Mesenchymal stem cell (in vitro differentiated cells and primary cell): ENCODE data around the gene C3.
"Not testable (repeated sequence)": the region's sequence is repeated elsewhere in the genome, so short reads cannot be mapped to it uniquely, and the experiment has no call there.

Experiments
- DNase-seq: peaks from one replicate; pipeline ENCODE4 v3.0.0-alpha.2; 2013
- H2AFZ ChIP-seq: one replicate; pipeline ENCODE4 v1.6.1; 2013; ENCODE audit warnings: low read depth, mild to moderate bottlenecking, control low read depth, inconsistent platforms, low read length, moderate library complexity
- H2AK5ac ChIP-seq: 2 replicates; pipeline ENCODE4 v1.6.1; 2013; ENCODE audit warnings: low read length, moderate library complexity, mild to moderate bottlenecking, inconsistent platforms; ENCODE audit not compliant: severe bottlenecking
- H2BK120ac ChIP-seq: one replicate; pipeline ENCODE4 v1.6.1; 2013; ENCODE audit warnings: low read depth, mild to moderate bottlenecking, inconsistent platforms, low read length, moderate library complexity
- H2BK12ac ChIP-seq, 2 experiments: one replicate each; pipeline ENCODE4 v1.6.1; 2013; ENCODE audit warnings: inconsistent platforms in 2 of 2, low read length in 2 of 2, mild to moderate bottlenecking in 2 of 2, moderate library complexity in 2 of 2, control low read depth in 1 of 2
- H2BK15ac ChIP-seq: one replicate; pipeline ENCODE4 v1.6.1; 2013; ENCODE audit warnings: mild to moderate bottlenecking, low read depth, inconsistent platforms; ENCODE audit not compliant: poor library complexity, severe bottlenecking
- H2BK5ac ChIP-seq: 2 replicates; pipeline ENCODE4 v1.6.1; 2013; ENCODE audit warnings: low read depth, mild to moderate bottlenecking, low read length, control low read depth, inconsistent platforms; ENCODE audit not compliant: poor library complexity, severe bottlenecking
- H3K14ac ChIP-seq, 2 experiments: one replicate each; pipeline ENCODE4 v1.6.1; 2013; ENCODE audit warnings: inconsistent platforms in 2 of 2, low read length in 2 of 2, control low read depth in 1 of 2, mild to moderate bottlenecking in 1 of 2, moderate library complexity in 1 of 2
- H3K18ac ChIP-seq, 2 experiments: one replicate each; pipeline ENCODE4 v1.6.1; 2013; ENCODE audit warnings: inconsistent platforms in 2 of 2, low read length in 2 of 2, control low read depth in 1 of 2, low read depth in 1 of 2, mild to moderate bottlenecking in 1 of 2
- H3K23ac ChIP-seq, 2 experiments: one replicate each; pipeline ENCODE4 v1.6.1; 2013; ENCODE audit warnings: inconsistent platforms in 2 of 2, low read length in 2 of 2, mild to moderate bottlenecking in 2 of 2, moderate library complexity in 2 of 2, control low read depth in 1 of 2
- H3K27ac ChIP-seq: 2 replicates; pipeline ENCODE4 v1.5.1; 2013; ENCODE audit warnings: mild to moderate bottlenecking, moderate library complexity, low read length, control low read depth, inconsistent platforms; ENCODE audit not compliant: poor library complexity, severe bottlenecking
- H3K27me3 ChIP-seq, 2 experiments: 2 replicates each; pipeline versions ENCODE4 v1.6.1 to v1.7.0; 2013; ENCODE audit warnings: low read length in 2 of 2, mild to moderate bottlenecking in 2 of 2, moderate library complexity in 2 of 2, control low read depth in 1 of 2, inconsistent platforms in 1 of 2; ENCODE audit not compliant: control insufficient read depth in 1 of 2, insufficient read depth in 1 of 2
- H3K36me3 ChIP-seq, 2 experiments: 2 replicates each; pipeline versions ENCODE4 v1.6.1 to v1.7.0; 2013; ENCODE audit warnings: low read length in 2 of 2, control low read depth in 1 of 2, inconsistent platforms in 1 of 2, low read depth in 1 of 2, mild to moderate bottlenecking in 1 of 2; ENCODE audit not compliant: insufficient read depth in 2 of 2, control insufficient read depth in 1 of 2
- H3K4ac ChIP-seq, 2 experiments: one replicate each; pipeline ENCODE4 v1.6.1; 2013; ENCODE audit warnings: inconsistent platforms in 2 of 2, low read length in 2 of 2, mild to moderate bottlenecking in 2 of 2, moderate library complexity in 2 of 2, control low read depth in 1 of 2, low read depth in 1 of 2
- H3K4me1 ChIP-seq: 2 replicates; pipeline ENCODE4 v1.6.1; 2013; ENCODE audit warnings: low read depth, low read length, control low read depth; ENCODE audit not compliant: control insufficient read depth, insufficient read depth
- H3K4me2 ChIP-seq: 2 replicates; pipeline ENCODE4 v1.6.1; 2013; ENCODE audit warnings: low read length, mild to moderate bottlenecking, inconsistent platforms; ENCODE audit not compliant: poor library complexity, severe bottlenecking
- H3K4me3 ChIP-seq, 2 experiments: 2 replicates each; pipeline versions ENCODE4 v1.5.1 to v1.7.0; 2013; ENCODE audit warnings: low read length in 2 of 2, mild to moderate bottlenecking in 2 of 2, control low read depth in 1 of 2, low read depth in 1 of 2; ENCODE audit not compliant: insufficient read depth in 1 of 2
- H3K79me1 ChIP-seq: replicated peaks from 2 replicates; pipeline ENCODE4 v1.6.1; 2013; ENCODE audit warnings: mild to moderate bottlenecking, control low read depth, low read length, inconsistent platforms; ENCODE audit not compliant: poor library complexity, severe bottlenecking
- H3K9ac ChIP-seq: 2 replicates; pipeline ENCODE4 v1.7.0; 2013; ENCODE audit warnings: mild to moderate bottlenecking, low read length, moderate library complexity
- H3K9me3 ChIP-seq: 2 replicates; pipeline ENCODE4 v1.7.0; 2013; ENCODE audit warnings: mild to moderate bottlenecking, low read length; ENCODE audit not compliant: control insufficient read depth
- H4K8ac ChIP-seq: one replicate; pipeline ENCODE4 v1.6.1; 2013; ENCODE audit warnings: inconsistent platforms, mild to moderate bottlenecking, low read length, moderate library complexity
- H4K91ac ChIP-seq: one replicate; pipeline ENCODE4 v1.6.1; 2013; ENCODE audit warnings: mild to moderate bottlenecking, low read length, inconsistent platforms
- WGBS: methylation state at CpG from one replicate; pipeline ENCODE4 v1.1.7; 2013; ENCODE audit warnings: mixed read lengths; 5-methylcytosine and 5-hydroxymethylcytosine counted together

The C3 gene

DNA sequence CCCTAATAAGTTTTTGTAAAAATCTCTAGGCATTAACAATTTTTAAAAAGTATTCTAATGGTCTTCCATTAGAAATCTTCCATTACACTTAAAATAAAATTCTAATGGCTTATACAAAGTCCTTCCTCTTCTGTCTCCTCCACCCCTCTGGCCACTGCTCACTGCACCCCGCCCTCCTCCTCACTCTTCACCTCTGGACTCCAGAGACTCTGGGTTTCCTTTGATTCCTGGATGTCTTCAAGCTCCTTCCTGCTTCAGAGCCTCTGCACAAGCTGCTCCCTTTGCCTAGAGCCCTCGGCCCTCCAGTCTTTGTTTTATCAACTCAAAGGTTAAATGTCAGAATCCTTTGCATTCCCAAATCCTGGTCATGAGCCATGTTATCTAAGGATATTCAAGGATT, 71.3 kb downstream of the C3 start:
- H3K4ac ChIP-seq: no peak overlapping the region
- no peak overlapping the region for H4K91ac ChIP-seq
- no peaks in the 10 kb centered on the region for H3K4me1 ChIP-seq
- H2AK5ac ChIP-seq: no peak overlapping the region
- no peak overlapping the region for H4K8ac ChIP-seq
- no peak overlapping the region for H3K14ac ChIP-seq
- H2BK15ac ChIP-seq: no peak overlapping the region
- no peaks in the 10 kb centered on the region for H3K79me1 ChIP-seq
- peaks cover 4 to 33% of the 10 kb centered on the region in 2 experiments for H3K27me3 ChIP-seq
- H3K18ac ChIP-seq: no peak overlapping the region
- no peak for DNase-seq
- H3K23ac ChIP-seq: no peak overlapping the region
- no peaks in the 10 kb centered on the region for H3K36me3 ChIP-seq
- no peak overlapping the region for H2AFZ ChIP-seq
- WGBS: 39% methylated on average over 2 of the region's 2 CpGs
- peaks cover 7% of the 10 kb centered on the region for H3K9me3 ChIP-seq
- H2BK5ac ChIP-seq: no peak overlapping the region
- no peak overlapping the region for H3K4me2 ChIP-seq
- H3K9ac ChIP-seq: no peak overlapping the region
- no peak overlapping the region for H3K27ac ChIP-seq
- H2BK120ac ChIP-seq: no peak overlapping the region
- H3K4me3 ChIP-seq: no peak overlapping the region
- H2BK12ac ChIP-seq: no peak overlapping the region

GRCh38 chr19:6648141-6648715, 72.2 kb downstream of the C3 start:
- no peak overlapping the region for H2BK12ac ChIP-seq
- H3K23ac ChIP-seq: no peak overlapping the region
- no peaks in the 10 kb centered on the region for H3K79me1 ChIP-seq
- H2BK5ac ChIP-seq: no peak overlapping the region
- DNase-seq: no peak
- no peak overlapping the region for H2BK15ac ChIP-seq
- H3K9ac ChIP-seq: no peak overlapping the region
- no peak overlapping the region for H4K8ac ChIP-seq
- no peak overlapping the region for H2BK120ac ChIP-seq
- H3K4ac ChIP-seq: no peak overlapping the region
- no peak overlapping the region for H3K27ac ChIP-seq
- H3K27me3 ChIP-seq: peaks cover 4 to 31% of the 10 kb centered on the region in 2 experiments
- H2AK5ac ChIP-seq: no peak overlapping the region
- H3K9me3 ChIP-seq: peaks cover 7% of the 10 kb centered on the region
- no peak overlapping the region for H3K4me3 ChIP-seq
- H4K91ac ChIP-seq: no peak overlapping the region
- H2AFZ ChIP-seq: no peak overlapping the region
- H3K18ac ChIP-seq: no peak overlapping the region
- no peak overlapping the region for H3K4me2 ChIP-seq
- no peaks in the 10 kb centered on the region for H3K4me1 ChIP-seq
- WGBS: 75% methylated on average over 8 of the region's 9 CpGs
- H3K14ac ChIP-seq: no peak overlapping the region
- no peaks in the 10 kb centered on the region for H3K36me3 ChIP-seq

GRCh38 chr19:6644796-6645195, 75.7 kb downstream of the C3 start:
- Histone ChIP-seq H3K18ac (no peak overlapping the region), H4K8ac (no peak overlapping the region), H3K4ac (no peak overlapping the region), H3K36me3 (no peaks in the 10 kb centered on the region), H2BK5ac (no peak overlapping the region), H3K27ac (no peak overlapping the region), H3K4me2 (no peak overlapping the region), H3K4me1 (no peaks in the 10 kb centered on the region), H3K79me1 (no peaks in the 10 kb centered on the region), H3K4me3 (no peak overlapping the region), H3K23ac (no peak overlapping the region), H2AK5ac (no peak overlapping the region), H2BK120ac (no peak overlapping the region), H3K9ac (no peak overlapping the region), H3K14ac (no peak overlapping the region), H2BK12ac (no peak overlapping the region), H3K9me3 (peaks cover 3% of the 10 kb centered on the region), H2BK15ac (no peak overlapping the region), H3K27me3 (peaks cover 4 to 31% of the 10 kb centered on the region in 2 experiments), H4K91ac (no peak overlapping the region), H2AFZ (no peak overlapping the region)
- 98% methylated on average over 5 of the region's 5 CpGs for WGBS
- DNase-seq: no peak

- H3K27me3 ChIP-seq, H3K4me2 ChIP-seq, H2AK5ac ChIP-seq, H3K4me3 ChIP-seq, H3K79me1 ChIP-seq, H3K27ac ChIP-seq, H4K8ac ChIP-seq, H2AFZ ChIP-seq, H3K9ac ChIP-seq, H2BK12ac ChIP-seq, H2BK15ac ChIP-seq, H3K4ac ChIP-seq, H4K91ac ChIP-seq, H2BK120ac ChIP-seq, H3K18ac ChIP-seq, H3K9me3 ChIP-seq, H3K4me1 ChIP-seq, DNase-seq, H3K23ac ChIP-seq, H2BK5ac ChIP-seq, H3K36me3 ChIP-seq, H3K14ac ChIP-seq: not testable (repeated sequence)
- WGBS: 82% methylated on average over 9 of the region's 9 CpGs
These were observed 80.1 kb downstream of the C3 start for GRCh38 chr19:6640333-6640732.
